CD4-positive, alpha-beta T cell treated with Interleukin-15 for 4 hours (primary cell): ENCODE results near the gene ZNF316.
"Not testable (repeated sequence)": the region's sequence is repeated elsewhere in the genome, so short reads cannot be mapped to it uniquely, and the experiment has no call there.

Experiments
- DNase-seq: peaks from one replicate; pipeline ENCODE4 v3.0.0-alpha.2; 2020; ENCODE audit warnings: low spot score

Gene ZNF316

GRCh38 chr7:6647080-6647479 lies 10.0 kb downstream of the ZNF316 start:
- no peak for DNase-seq

GRCh38 chr7:6647541-6647940 lies 10.4 kb downstream of the ZNF316 start:
- no peak for DNase-seq

GRCh38 chr7:6648066-6648814 lies 11.1 kb downstream of the ZNF316 start:
- DNase-seq, result no peak

- DNase-seq, result no peak
Observed at GRCh38 chr7:6648815-6649104, 11.6 kb downstream of the ZNF316 start.

- DNase-seq, result no peak
Observed at GRCh38 chr7:6649241-6649961, 12.3 kb downstream of the ZNF316 start.

- no peak for DNase-seq
Observed at GRCh38 chr7:6650086-6650485, 13.0 kb downstream of the ZNF316 start.

GRCh38 chr7:6650521-6651011 lies 13.4 kb downstream of the ZNF316 start:
- no peak for DNase-seq

- no peak for DNase-seq
Observed at GRCh38 chr7:6651851-6652445, 14.8 kb downstream of the ZNF316 start.

GRCh38 chr7:6652446-6653011 lies 15.4 kb downstream of the ZNF316 start:
- no peak for DNase-seq

- no peak for DNase-seq
Observed at GRCh38 chr7:6653071-6654003, 16.2 kb downstream of the ZNF316 start.

GRCh38 chr7:6654113-6654841 lies 17.2 kb downstream of the ZNF316 start:
- DNase-seq, result no peak

GRCh38 chr7:6654842-6655610 lies 17.9 kb downstream of the ZNF316 start:
- no peak for DNase-seq

- DNase-seq, result no peak
Observed at GRCh38 chr7:6655636-6656385, 18.7 kb downstream of the ZNF316 start.

- no peak for DNase-seq
Observed at GRCh38 chr7:6656413-6656812, 19.3 kb downstream of the ZNF316 start.

GRCh38 chr7:6658618-6659345 lies 21.7 kb downstream of the ZNF316 start:
- DNase-seq, result no peak

- not testable (repeated sequence) for DNase-seq
Observed at GRCh38 chr7:6670851-6671250, 33.7 kb downstream of the ZNF316 start.

- DNase-seq, result no peak
Observed at GRCh38 chr7:6675807-6676405, 38.8 kb downstream of the ZNF316 start.

GRCh38 chr7:6680146-6680545 lies 43.0 kb downstream of the ZNF316 start:
- no peak for DNase-seq
